Mammary microvascular endothelial cell (primary cell): ENCODE results near the gene PHF5A. TPM values are rescaled to one million over a fixed set of nuclear protein-coding genes. Genes with fewer than 3 reads are reported as not detected.

Experiments
- total RNA-seq: library from RNA; depleted of rRNA; stranded (reverse); fragments of >200 nt; gene quantifications from 2 replicates; pipeline ENCODE4 v1.2.3, GENCODE V29; 2015

Gene PHF5A, protein sequence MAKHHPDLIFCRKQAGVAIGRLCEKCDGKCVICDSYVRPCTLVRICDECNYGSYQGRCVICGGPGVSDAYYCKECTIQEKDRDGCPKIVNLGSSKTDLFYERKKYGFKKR
- total RNA-seq: 60.4 and 77.1 TPM in 2 replicates

DNA sequence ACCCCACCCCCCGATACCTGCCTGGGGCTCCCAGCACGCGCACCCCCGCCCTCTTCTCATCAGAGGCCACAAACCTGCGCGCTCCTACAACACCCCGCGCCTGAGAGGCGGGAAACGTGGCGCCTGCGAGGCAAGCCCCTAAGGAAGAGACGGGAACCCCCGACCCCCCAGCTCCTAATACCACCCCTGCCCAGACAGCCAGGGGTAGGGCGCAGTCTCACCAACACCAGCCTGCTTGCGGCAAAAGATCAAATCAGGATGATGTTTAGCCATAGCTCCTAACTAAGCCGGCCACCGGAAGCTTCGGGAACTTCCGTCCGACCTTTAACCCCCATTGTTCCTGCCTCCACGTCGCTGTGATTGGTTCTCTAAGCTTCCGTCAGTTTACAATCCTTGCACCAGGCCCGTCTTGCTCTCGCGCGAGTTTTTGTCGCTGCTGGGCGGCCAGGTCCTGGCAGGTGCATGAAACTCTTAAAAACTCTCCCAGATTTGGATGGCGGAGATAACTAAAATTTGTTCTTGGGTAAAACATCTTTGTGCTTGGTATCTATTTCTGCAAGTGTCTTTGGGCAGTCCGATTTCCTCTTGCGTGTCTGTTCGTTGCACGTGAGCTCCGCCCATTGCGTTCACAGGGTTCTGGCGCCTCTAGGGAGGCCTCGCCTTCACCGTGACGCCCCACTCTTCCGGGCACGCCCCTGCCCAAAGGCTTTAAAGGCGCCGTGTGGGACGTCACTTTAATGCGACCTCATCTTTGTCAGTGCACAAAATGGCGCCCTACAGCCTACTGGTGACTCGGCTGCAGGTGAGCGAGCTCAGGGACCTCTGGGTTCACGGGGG, at the start of gene PHF5A, which contains the start of gene ACO2:
TSS of gene PHF5A (minus strand) at position 312 of the 837 bp plus-strand sequence. CDS start at position 273, 39 bp downstream.
TSS of gene ACO2 (plus strand) at position 737 of the 837 bp plus-strand sequence. CDS start at position 767, 30 bp downstream.

DNA sequence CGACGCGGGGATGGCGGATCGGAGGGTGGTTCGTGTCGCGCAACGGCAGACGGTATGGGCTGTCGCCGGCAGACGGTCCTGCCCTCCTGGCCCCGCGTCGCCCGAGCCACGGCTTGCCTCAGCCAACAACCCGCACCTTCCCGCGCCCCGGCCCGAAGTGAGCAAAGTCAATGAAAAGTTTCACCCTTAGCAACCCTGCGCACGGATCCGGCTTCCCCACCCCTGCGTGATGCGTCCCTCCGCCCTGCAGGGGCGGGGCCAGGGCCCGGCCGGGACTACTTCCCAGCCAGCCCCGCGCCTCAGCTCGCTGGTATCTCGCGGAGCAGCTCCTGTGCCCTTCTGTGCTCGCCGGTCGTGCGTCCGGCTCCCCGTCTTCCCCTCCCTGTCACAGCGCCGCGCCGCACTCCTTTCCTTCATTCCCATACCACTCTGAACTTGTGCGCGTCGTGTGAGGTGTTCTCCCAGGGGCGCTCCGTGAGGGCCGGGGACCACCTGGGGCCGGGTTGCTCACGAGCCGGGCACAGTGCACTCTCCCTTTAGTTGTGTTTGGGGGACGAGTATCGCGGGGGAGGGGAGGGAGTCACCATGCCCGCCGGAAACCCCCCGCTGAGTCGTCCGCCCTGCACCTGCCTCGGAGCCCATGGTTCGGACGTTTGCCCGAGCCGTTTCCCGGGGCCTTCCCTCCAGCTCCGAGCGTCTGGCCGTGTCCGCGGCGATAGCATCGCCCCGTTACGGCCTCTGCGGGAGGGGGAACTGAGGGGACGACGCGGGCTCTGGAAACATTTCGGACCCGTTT, 21.7 kb downstream of the PHF5A start, which contains the start of gene TOB2:
TSS of gene TOB2 (minus strand) at position 163 of the 796 bp plus-strand sequence. CDS start 9,456 bp downstream, outside the sequence.

Other genes starting within 250 kb of the PHF5A start
- gene CHADL, start 227.8 kb downstream of the PHF5A start, total RNA-seq: 3.1 and 3.8 TPM in 2 replicates
- 225 and 231 TPM in 2 replicates for gene RANGAP1, start 182.5 kb downstream of the PHF5A start, total RNA-seq
- gene ZC3H7B, start 167.2 kb downstream of the PHF5A start, total RNA-seq: 92.6 and 102 TPM in 2 replicates
- gene TEF, start 86.8 kb downstream of the PHF5A start, total RNA-seq: 1.9 and 2.1 TPM in 2 replicates
- 24.4 and 28.9 TPM in 2 replicates for gene TOB2, start 21.9 kb downstream of the PHF5A start, total RNA-seq
- gene ACO2, start 425 bp upstream of the PHF5A start, total RNA-seq: 83.7 and 94.3 TPM in 2 replicates
- gene POLR3H, start 75.8 kb upstream of the PHF5A start, total RNA-seq: 14.8 and 14.9 TPM in 2 replicates
- not detected in 2 replicates for gene CSDC2, start 92.3 kb upstream of the PHF5A start, total RNA-seq
- 7.3 and 9.8 TPM in 2 replicates for gene PMM1, start 121.1 kb upstream of the PHF5A start, total RNA-seq
- 49.4 and 53.1 TPM in 2 replicates for gene DESI1, start 152.4 kb upstream of the PHF5A start, total RNA-seq
- 431 and 469 TPM in 2 replicates for gene XRCC6, start 152.6 kb upstream of the PHF5A start, total RNA-seq
- 161 and 168 TPM in 2 replicates for gene SNU13, start 220.2 kb upstream of the PHF5A start, total RNA-seq
- 0.54 and 2.2 TPM in 2 replicates for gene MEI1, start 230.8 kb upstream of the PHF5A start, total RNA-seq